ENCODE data around the gene FAM186B.

- TF ChIP-seq CTCF (IDR thresholded peaks at IDR 0.05 in 4 of 5, conservative IDR thresholded peaks at IDR 0.05 in 1 of 5) (no peak), POLR2A (IDR thresholded peaks at IDR 0.05) (no peak)
Measured at GRCh38 chr12:49559011-49559675, 46.3 kb downstream of the FAM186B start.

All from gastrocnemius medialis (tissue), 4 donors.